GM18519 (cell line): Measurements from ENCODE around the gene KCND2.
A peak's percentile ranks its signal among the peaks of the same experiment; 100 is the strongest.

Experiments
- ATAC-seq: cut with Tn5 transposase; IDR thresholded peaks from one replicate; pipeline ENCODE4 v1.9.1; 2021; ENCODE audit warnings: mild to moderate bottlenecking, moderate library complexity; ENCODE audit not compliant: unreplicated experiment, low FRiP score

The KCND2 gene

DNA sequence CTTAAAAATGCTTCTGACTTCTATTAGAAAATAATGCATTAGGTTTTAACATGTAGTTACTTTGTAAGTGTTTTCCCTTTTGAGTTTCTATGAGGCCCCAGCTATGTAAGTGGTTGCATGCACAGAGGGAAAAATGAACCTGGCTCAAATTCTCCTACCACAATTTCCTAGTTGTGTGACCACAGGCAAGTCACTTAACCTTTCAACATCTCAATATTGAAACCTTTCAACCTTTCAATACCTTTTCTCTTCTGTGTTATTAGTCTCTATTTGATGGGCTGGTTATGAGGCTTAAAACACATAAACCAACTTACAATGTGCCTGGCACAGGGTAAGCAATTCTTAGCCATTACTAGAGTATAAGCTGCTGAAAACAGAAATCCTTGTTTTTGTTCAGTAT, 203.0 kb downstream of the KCND2 start:
- peak; percentile 61 for ATAC-seq

GRCh38 chr7:120480472-120480871, 207.5 kb downstream of the KCND2 start:
- no peak for ATAC-seq

DNA sequence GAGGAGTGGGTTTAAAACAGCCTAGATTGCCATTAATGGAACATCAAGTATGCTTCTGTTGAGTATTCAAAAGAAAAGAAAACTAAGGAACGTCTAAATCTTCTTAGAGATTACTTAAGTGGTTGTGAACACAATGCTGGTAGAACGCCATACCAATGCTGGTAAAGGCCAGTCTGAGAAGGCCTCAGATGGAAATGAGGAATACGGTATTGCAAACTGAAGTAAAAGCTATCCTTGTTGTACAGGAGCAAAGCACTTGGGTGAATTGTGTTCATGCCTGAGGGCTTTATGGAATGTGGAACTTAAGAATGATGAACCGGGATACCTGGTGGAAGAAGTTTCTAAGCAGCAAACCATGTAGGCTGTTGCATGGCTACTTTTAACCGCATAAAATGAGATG, 208.0 kb downstream of the KCND2 start:
- no peak for ATAC-seq

GRCh38 chr7:120486164-120486563, 213.2 kb downstream of the KCND2 start:
- ATAC-seq, result no peak

DNA sequence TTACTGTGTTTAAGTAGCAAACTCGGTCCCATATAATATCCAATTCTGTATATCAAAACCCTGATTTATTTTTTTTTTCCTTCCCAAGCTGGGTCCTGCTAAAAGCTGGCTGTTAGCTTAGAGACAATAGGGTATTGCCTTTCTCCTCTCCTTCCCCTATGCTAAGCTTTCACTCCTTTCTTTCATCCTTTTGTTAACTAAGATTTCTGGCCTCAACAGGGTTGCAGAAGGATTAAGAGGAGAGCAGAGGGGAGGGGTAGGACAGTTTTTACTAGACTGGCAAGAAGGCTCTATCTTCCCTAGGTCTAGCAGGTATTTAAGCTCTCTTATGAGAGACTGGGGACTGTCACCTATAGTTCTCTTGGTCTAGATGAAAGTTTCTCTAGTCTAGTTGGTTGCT, 229.2 kb downstream of the KCND2 start:
- ATAC-seq, result no peak

DNA sequence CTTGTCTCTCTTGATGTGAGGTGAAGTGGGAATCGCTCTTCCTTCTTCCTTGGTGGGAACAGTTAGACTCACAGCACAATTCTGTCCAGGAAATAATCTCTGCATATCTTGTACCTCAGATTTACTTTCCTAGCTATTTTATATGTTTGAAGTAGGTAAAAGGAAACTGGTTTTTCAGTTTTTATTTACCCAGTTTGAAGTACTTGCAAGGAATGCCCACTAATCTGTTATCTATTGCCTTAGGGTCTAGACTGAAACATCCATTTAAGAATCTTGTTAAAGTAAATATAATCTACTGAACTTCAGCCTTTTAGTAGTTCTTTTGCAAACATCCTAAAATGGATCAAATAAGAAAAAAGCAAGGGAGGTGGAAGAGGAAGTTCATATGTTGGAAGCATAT, 229.8 kb downstream of the KCND2 start:
- no peak for ATAC-seq

DNA sequence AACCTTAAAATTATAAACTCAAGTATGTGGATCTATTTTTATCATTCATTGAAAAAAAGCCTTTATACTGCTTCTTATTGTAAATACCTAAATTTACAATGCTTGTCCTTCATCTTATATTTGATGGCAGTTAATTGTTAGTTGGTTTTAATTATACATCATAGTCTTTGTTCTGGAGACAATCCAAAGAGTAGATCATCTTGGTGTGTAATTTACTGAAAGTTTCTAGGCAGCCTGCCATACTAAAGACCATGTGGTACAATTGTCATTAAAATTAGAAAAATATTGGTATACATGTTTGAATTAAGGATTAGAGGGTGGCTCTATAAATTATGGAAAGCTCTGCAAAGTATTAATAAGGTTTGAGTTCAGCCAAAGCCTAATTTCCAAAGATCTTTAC, 231.4 kb downstream of the KCND2 start:
- ATAC-seq, result no peak

- no peak for ATAC-seq
These were observed 232.8 kb downstream of the KCND2 start for GRCh38 chr7:120505770-120506169.

- ATAC-seq, result no peak
These were observed 239.7 kb downstream of the KCND2 start for GRCh38 chr7:120512701-120513100.

DNA sequence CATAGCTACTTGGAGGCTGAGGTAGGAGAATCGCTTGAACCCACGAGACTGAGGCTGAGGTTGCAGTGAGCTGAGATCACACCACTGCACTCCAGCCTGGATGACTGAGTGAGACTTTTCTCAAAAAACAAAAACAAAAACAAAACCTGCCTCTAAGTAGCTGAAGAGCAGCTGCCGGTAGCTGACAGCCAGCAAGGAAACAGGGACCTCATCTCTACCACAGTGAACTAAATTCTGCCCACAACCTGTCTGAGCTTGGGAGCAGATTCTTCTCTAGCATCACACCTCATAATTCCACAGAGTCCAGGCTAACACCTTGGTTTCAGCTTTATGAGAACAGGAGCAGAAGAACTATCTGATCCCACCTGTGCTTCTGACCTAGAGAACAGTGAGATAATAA, 246.2 kb downstream of the KCND2 start:
- ATAC-seq, result no peak

GRCh38 chr7:120521761-120522737, 249.1 kb downstream of the KCND2 start:
- ATAC-seq, result no peak

DNA sequence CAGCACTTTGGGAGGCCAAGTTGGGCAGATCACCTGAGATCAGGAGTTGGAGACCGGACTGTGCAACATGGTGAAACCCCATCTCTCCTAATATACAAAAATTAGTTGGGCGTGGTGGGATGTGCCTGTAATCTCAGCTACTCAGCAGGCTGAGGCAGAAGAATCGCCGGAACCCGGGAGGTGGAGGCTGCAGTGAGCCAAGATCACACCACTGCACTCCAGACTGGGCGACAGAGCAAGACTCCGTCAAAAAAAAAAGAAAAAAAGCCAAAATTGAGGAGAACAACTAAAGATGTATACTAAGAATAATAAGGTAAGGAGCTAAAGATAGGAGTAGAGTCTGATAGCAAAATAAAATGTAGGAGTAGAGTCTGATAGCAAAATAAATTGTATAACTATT, 251.0 kb downstream of the KCND2 start:
- no peak for ATAC-seq

- ATAC-seq, result no peak
These were observed 254.0 kb downstream of the KCND2 start for GRCh38 chr7:120526902-120527509.

DNA sequence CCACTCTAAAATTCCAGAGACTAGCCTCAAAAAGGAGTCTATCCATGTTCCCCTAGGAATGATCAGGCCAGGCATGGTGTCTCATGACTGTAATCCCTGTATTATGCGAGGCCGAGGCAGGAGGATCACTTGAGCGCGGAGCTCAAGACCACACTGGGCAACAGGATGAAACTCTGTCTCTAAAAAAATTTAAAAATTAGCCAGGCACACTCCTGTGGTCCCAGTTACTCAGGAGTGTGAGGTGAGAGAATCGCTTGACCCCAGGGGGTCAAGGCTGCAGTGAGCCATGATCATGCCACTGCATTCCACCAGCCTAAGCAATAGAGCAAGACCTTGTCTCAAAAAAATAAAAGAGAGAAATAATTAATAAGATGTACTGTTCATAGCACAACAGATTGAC, 256.8 kb downstream of the KCND2 start:
- ATAC-seq, result no peak

DNA sequence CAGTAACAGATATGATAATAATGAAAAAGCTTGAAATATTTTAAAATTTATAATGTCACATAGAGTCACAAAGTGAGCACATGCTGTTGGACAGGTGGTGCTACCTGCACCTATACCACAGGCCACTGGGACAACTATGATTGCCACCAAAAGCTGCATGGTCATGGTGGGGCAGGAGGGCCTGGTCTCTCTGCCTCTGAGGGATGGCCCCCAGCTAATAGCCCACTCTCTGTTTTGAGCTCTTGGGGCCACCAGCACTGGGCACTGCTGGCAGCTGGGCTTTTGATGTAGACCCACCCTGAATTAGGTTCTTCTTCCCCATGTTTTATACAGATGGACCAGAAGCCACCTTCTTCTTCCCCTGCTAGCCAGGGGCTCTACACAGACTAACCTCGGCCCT, 265.4 kb downstream of the KCND2 start:
- no peak for ATAC-seq

DNA sequence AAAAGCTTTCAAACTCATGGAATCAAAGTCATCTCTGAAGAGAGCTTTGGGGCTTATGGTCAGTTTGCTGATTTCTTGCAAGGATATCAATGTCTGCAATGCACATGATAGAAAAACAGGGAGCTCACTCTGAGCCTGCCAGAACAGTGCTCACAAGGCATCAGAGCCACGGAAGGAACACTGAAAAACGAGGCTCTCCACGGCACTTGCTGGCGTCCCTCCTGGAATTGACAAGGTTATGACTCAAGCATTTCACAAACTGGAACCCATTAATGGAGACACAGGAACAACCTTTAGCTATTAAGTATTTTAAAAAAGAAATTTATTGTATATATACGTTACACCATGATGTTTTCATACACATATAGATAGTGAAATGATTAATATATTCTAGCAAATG, 266.3 kb downstream of the KCND2 start:
- ATAC-seq, result no peak

DNA sequence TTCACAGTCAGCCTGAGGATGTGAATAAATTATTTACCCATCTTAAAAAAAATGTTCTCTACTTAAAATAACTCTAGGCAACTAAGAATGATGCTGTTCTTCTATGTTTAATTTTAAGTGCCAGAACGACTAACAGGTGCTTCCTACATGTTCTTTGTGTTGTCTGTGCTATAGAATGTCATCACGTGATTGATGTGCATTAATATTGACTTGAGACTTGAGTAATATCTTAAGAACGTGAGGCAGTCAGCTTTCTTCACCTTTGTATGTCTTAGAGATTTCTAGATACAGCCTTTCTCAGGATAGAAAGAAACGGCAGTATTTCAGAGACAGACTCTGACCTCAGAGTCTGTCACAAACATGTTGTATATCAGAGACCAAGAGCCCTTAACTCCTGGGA, 274.6 kb downstream of the KCND2 start:
- ATAC-seq, result no peak

GRCh38 chr7:120550494-120551048, 277.6 kb downstream of the KCND2 start:
- no peak for ATAC-seq

DNA sequence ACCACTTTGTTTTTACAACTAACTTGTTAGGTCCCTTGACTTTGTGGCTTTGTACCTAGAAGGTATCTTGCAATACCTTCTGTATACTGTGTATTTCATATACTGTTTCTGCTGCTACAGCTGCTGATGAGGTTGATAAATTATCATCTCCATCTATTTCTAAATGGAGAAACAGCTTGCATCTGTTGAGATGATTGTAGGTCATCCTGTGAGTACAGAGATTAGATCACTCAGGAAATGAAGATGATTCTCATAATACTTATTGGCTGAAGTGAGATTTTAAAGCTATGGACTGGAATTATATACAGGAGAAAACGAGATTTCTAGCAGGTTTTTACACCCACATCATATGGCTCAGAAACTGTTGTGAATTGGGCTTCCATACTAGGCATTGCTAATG, 280.5 kb downstream of the KCND2 start:
- ATAC-seq, result peak; percentile 38

GRCh38 chr7:120554960-120555571, 282.1 kb downstream of the KCND2 start:
- ATAC-seq, result peak; percentile 69

DNA sequence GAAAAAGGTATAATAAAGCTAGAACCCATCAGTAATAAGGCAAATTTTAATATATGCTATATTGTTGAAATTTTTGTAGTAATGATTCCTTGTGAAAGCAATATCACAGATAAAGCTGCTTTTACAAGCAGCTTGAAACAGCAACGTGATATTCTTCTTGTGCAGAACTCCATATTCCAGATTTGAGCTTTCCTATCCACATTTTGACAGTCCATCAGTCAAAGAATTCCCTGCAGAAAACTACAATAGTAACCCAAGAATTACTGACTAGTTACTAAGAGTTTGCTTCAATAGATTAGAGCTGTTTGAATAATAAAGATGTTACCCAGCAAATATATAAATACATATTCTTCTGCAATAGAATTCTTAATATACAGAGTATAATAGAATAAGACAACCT, 291.2 kb downstream of the KCND2 start:
- ATAC-seq, result no peak
